ENCODE results near the gene TACR2. TPM values are rescaled to one million over a fixed set of nuclear protein-coding genes. Genes with fewer than 3 reads are reported as not detected.

Gene TACR2
- total and polyA plus RNA-seq, 2 of the 13 experiments (the other 11 are each of a cell fraction or from before 2014, with no cell fraction given): 0.04 TPM; not detected in 1

DNA sequence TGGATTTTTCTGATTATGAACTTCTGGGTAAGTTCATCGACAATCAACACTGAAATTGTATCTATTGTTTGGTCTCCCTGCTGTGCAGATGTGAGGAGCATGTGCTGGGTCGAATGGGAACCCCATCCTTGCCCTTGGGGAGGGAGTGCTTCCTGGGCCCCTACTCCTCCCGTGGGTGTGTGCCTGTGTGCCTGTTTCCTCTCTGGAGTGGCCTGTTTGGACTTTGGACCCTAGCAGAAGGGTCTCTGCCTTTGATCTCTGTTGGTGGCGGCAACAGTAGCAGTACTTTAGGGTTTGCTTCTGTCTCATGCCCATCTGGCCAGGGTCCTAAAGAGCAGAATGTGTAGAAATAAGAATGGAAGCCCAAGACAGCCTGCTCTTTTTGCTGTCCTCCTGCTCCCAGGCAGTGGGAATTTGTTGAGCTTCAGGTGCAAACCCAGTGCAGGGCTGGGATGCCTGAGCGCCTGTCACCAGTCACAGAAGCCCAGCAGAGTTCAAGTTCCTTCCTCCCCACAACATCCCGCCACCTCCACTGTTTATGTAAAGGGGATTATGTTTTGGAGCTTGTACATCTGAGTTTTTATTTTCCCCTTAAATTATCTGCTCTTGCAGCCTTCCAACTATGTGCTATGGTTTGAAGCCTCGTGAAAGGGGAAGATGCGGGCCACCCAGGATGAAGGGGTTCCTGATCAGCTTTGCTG, 1.5 kb upstream of the TACR2 start (continued):
- TF ChIP-seq ZSCAN12 (CRISPR knock-in tag; IDR thresholded peaks at IDR 0.05) (no peak), ZNF7 (CRISPR knock-in tag; IDR thresholded peaks at IDR 0.05) (no peak), SALL2 (CRISPR knock-in tag; IDR thresholded peaks at IDR 0.05) (no peak), TBX2 (CRISPR knock-in tag; IDR thresholded peaks at IDR 0.05; ENCODE audit: borderline replicate concordance) (peak; percentile 17; the same call in 1 of the 2 replicates), YEATS2 (CRISPR knock-in tag; IDR thresholded peaks at IDR 0.05; ENCODE audit: borderline replicate concordance) (no peak), ZNF496 (CRISPR knock-in tag; IDR thresholded peaks at IDR 0.05; ENCODE audit: insufficient replicate concordance) (no peak), MED8 (CRISPR knock-in tag; IDR thresholded peaks at IDR 0.05; ENCODE audit: insufficient replicate concordance) (no peak), POLR2G (IDR thresholded peaks at IDR 0.05; ENCODE audit: low read depth, low read length) (no peak), NCOR1 (IDR thresholded peaks at IDR 0.05; ENCODE audit: borderline replicate concordance, low read length) (peak; percentile 83; the same call in 1 of the 2 replicates), HMG20A (CRISPR knock-in tag; IDR thresholded peaks at IDR 0.05; ENCODE audit: borderline replicate concordance) (peak; percentile 77), TFDP1 (CRISPR knock-in tag; IDR thresholded peaks at IDR 0.05; ENCODE audit: borderline replicate concordance) (peak; percentile 26; the same call in 1 of the 2 replicates), ZNF205 (CRISPR knock-in tag; IDR thresholded peaks at IDR 0.05) (no peak), ZMYM2 (CRISPR knock-in tag; IDR thresholded peaks at IDR 0.05) (no peak), TBP (CRISPR knock-in tag; IDR thresholded peaks at IDR 0.05) (no peak), TCF7 (IDR thresholded peaks at IDR 0.05; ENCODE audit: low read depth) (peak; percentile 91), TGIF2 (CRISPR knock-in tag; IDR thresholded peaks at IDR 0.05) (no peak), FOXA1 (IDR thresholded peaks at IDR 0.05) (no peak), FOXA1 (CRISPR knock-in tag; IDR thresholded peaks at IDR 0.05) (peak; percentile 12; the same call in 1 of the 2 replicates), HNF4A (CRISPR knock-in tag; IDR thresholded peaks at IDR 0.05) (peak; percentile 97), ZNF558 (CRISPR knock-in tag; IDR thresholded peaks at IDR 0.05; ENCODE audit: borderline replicate concordance) (no peak), KMT2A (CRISPR knock-in tag; IDR thresholded peaks at IDR 0.05) (no peak), HNRNPL (IDR thresholded peaks at IDR 0.05; ENCODE audit: low read depth, low read length) (no peak), NR3C1 (CRISPR knock-in tag; IDR thresholded peaks at IDR 0.05) (no peak), ZNF598 (CRISPR knock-in tag; IDR thresholded peaks at IDR 0.05; ENCODE audit: borderline replicate concordance) (no peak)
- TF ChIP-seq, protein P1, sequence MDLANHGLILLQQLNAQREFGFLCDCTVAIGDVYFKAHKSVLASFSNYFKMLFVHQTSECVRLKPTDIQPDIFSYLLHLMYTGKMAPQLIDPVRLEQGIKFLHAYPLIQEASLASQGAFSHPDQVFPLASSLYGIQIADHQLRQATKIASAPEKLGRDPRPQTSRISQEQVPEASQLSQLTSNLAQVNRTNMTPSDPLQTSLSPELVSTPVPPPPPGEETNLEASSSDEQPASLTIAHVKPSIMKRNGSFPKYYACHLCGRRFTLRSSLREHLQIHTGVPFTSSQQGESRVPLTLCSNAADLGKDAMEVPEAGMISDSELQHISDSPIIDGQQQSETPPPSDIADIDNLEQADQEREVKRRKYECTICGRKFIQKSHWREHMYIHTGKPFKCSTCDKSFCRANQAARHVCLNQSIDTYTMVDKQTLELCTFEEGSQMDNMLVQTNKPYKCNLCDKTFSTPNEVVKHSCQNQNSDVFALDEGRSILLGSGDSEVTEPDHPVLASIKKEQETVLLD (CRISPR knock-in tag; IDR thresholded peaks at IDR 0.05; ENCODE audit: low read depth): no peak
- TF ChIP-seq, protein P2, sequence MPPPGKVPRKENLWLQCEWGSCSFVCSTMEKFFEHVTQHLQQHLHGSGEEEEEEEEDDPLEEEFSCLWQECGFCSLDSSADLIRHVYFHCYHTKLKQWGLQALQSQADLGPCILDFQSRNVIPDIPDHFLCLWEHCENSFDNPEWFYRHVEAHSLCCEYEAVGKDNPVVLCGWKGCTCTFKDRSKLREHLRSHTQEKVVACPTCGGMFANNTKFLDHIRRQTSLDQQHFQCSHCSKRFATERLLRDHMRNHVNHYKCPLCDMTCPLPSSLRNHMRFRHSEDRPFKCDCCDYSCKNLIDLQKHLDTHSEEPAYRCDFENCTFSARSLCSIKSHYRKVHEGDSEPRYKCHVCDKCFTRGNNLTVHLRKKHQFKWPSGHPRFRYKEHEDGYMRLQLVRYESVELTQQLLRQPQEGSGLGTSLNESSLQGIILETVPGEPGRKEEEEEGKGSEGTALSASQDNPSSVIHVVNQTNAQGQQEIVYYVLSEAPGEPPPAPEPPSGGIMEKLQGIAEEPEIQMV (CRISPR knock-in tag; IDR thresholded peaks at IDR 0.05; ENCODE audit: low read depth): no peak
- TF ChIP-seq, protein P3, sequence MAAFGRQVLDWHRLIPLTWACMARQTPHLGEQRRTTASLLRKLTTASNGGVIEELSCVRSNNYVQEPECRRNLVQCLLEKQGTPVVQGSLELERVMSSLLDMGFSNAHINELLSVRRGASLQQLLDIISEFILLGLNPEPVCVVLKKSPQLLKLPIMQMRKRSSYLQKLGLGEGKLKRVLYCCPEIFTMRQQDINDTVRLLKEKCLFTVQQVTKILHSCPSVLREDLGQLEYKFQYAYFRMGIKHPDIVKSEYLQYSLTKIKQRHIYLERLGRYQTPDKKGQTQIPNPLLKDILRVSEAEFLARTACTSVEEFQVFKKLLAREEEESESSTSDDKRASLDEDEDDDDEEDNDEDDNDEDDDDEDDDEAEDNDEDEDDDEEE (CRISPR knock-in tag; IDR thresholded peaks at IDR 0.05): no peak

Data from HepG2 (cell line).